ENCODE measurements around the gene DMXL1.
"Not testable (repeated sequence)": the region's sequence is repeated elsewhere in the genome, so short reads cannot be mapped to it uniquely, and the experiment has no call there.

GRCh38 chr5:119185512-119185911, 114.6 kb downstream of the DMXL1 start:
- TF ChIP-seq CTCF (IDR thresholded peaks at IDR 0.05; ENCODE audit: low read depth, low read length); EZH2phosphoT487 (IDR thresholded peaks at IDR 0.05; ENCODE audit: low read depth): not testable (repeated sequence)

Measured in OCI-LY3 (cell line).